H9 (cell line): ENCODE data around the gene TTLL4. TPM values are rescaled to one million over a fixed set of nuclear protein-coding genes. Genes with fewer than 3 reads are reported as not detected.

Experiments used
- DNase-seq: peaks from one replicate; pipeline ENCODE4 v3.0.0-alpha.2; 2017
- H2AFZ ChIP-seq: one replicate; pipeline ENCODE4 v1.6.1; 2013; ENCODE audit warnings: mild to moderate bottlenecking, low read length, control low read depth, moderate library complexity
- H2AK5ac ChIP-seq: 2 replicates; pipeline ENCODE4 v1.6.1; 2013; ENCODE audit warnings: low read length, control low read depth, mixed read lengths; ENCODE audit not compliant: insufficient read length
- H2BK120ac ChIP-seq: one replicate; pipeline ENCODE4 v1.6.1; 2013; ENCODE audit warnings: low read depth, mild to moderate bottlenecking, low read length, control low read depth, inconsistent platforms; ENCODE audit not compliant: poor library complexity, severe bottlenecking
- H2BK12ac ChIP-seq: 2 replicates; pipeline ENCODE4 v1.6.1; 2013; ENCODE audit warnings: low read length, control low read depth, mixed read lengths, low read depth; ENCODE audit not compliant: insufficient read length
- H2BK15ac ChIP-seq: 2 replicates; pipeline ENCODE4 v1.6.1; 2013; ENCODE audit warnings: low read depth, low read length, control low read depth
- H2BK20ac ChIP-seq: one replicate; pipeline ENCODE4 v1.6.1; 2013; ENCODE audit warnings: low read depth, mild to moderate bottlenecking, low read length, control low read depth, inconsistent platforms; ENCODE audit not compliant: poor library complexity, severe bottlenecking
- H2BK5ac ChIP-seq: 2 replicates; pipeline ENCODE4 v1.6.1; 2013; ENCODE audit warnings: low read length, control low read depth, mixed read lengths; ENCODE audit not compliant: insufficient read length
- H3K14ac ChIP-seq: 2 replicates; pipeline ENCODE4 v1.6.1; 2013; ENCODE audit warnings: low read length, control low read depth; ENCODE audit not compliant: insufficient read depth
- H3K18ac ChIP-seq: 2 replicates; pipeline ENCODE4 v1.6.1; 2013; ENCODE audit warnings: low read depth, mild to moderate bottlenecking, mixed read lengths, low read length, control low read depth; ENCODE audit not compliant: insufficient read length
- H3K23ac ChIP-seq: 2 replicates; pipeline ENCODE4 v1.6.1; 2013; ENCODE audit warnings: low read length, control low read depth, mixed read lengths, low read depth; ENCODE audit not compliant: insufficient read length
- H3K23me2 ChIP-seq: 2 replicates; pipeline ENCODE4 v1.6.1; 2013; ENCODE audit warnings: low read depth, mild to moderate bottlenecking, mixed read lengths, low read length, control low read depth; ENCODE audit not compliant: insufficient read length, poor library complexity, severe bottlenecking
- H3K27ac ChIP-seq: 2 replicates; pipeline ENCODE4 v1.5.1; 2013; ENCODE audit warnings: low read length, control low read depth, mixed read lengths, low read depth; ENCODE audit not compliant: insufficient read length
- H3K27me3 ChIP-seq: 2 replicates; pipeline ENCODE4 v1.6.1; 2013; ENCODE audit warnings: low read length, control low read depth, inconsistent platforms; ENCODE audit not compliant: insufficient read depth
- H3K4ac ChIP-seq: 2 replicates; pipeline ENCODE4 v1.6.1; 2013; ENCODE audit warnings: low read depth, mild to moderate bottlenecking, control low read depth, inconsistent platforms, low read length, moderate library complexity
- H3K4me1 ChIP-seq: 2 replicates; pipeline ENCODE4 v1.6.1; 2013; ENCODE audit warnings: low read length, control low read depth, inconsistent platforms; ENCODE audit not compliant: insufficient read depth
- H3K4me2 ChIP-seq: 2 replicates; pipeline ENCODE4 v1.6.1; 2013; ENCODE audit warnings: low read length, control low read depth, mixed read lengths; ENCODE audit not compliant: insufficient read length, insufficient read depth
- H3K56ac ChIP-seq: 2 replicates; pipeline ENCODE4 v1.6.1; 2013; ENCODE audit warnings: low read depth, mild to moderate bottlenecking, mixed read lengths, low read length, control low read depth; ENCODE audit not compliant: insufficient read length
- H3K79me1 ChIP-seq: 2 replicates; pipeline ENCODE4 v1.6.1; 2013; ENCODE audit warnings: low read depth, mild to moderate bottlenecking, moderate library complexity, low read length, control low read depth, inconsistent platforms; ENCODE audit not compliant: insufficient read depth, poor library complexity, severe bottlenecking
- H3K79me2 ChIP-seq: 2 replicates; pipeline ENCODE4 v1.6.1; 2013; ENCODE audit warnings: low read length, control low read depth, inconsistent platforms; ENCODE audit not compliant: insufficient read depth
- H3K9ac ChIP-seq: 2 replicates; pipeline ENCODE4 v1.6.1; 2013; ENCODE audit warnings: low read length, control low read depth, mixed read lengths; ENCODE audit not compliant: insufficient read length; ENCODE audit errors: extremely low read depth
- H3K9me3 ChIP-seq: one replicate; pipeline ENCODE4 v1.6.1; 2013; ENCODE audit warnings: low read depth, low read length, inconsistent platforms; ENCODE audit not compliant: control insufficient read depth
- H3T11ph ChIP-seq: one replicate; pipeline ENCODE4 v1.6.1; 2013; ENCODE audit warnings: mild to moderate bottlenecking, low read length, control low read depth, inconsistent platforms
- H4K20me1 ChIP-seq: one replicate; pipeline ENCODE4 v1.6.1; 2013; ENCODE audit not compliant: control insufficient read depth, insufficient read length, insufficient read depth
- H4K5ac ChIP-seq: 2 replicates; pipeline ENCODE4 v1.6.1; 2013; ENCODE audit warnings: low read depth, mild to moderate bottlenecking, mixed read lengths, low read length, control low read depth; ENCODE audit not compliant: insufficient read length
- H4K8ac ChIP-seq: replicated peaks from 2 replicates; pipeline ENCODE4 v1.6.1; 2013; ENCODE audit warnings: low read length, control low read depth, mixed read lengths, low read depth; ENCODE audit not compliant: insufficient read length
- H4K91ac ChIP-seq: 2 replicates; pipeline ENCODE4 v1.6.1; 2013; ENCODE audit warnings: low read depth, mild to moderate bottlenecking, moderate library complexity, mixed read lengths, low read length, control low read depth; ENCODE audit not compliant: insufficient read length
- H3K27ac Mint-ChIP-seq, 3 experiments: 2 replicates in 2 of 3; 3 replicates in 1 of 3; pipeline ENCODE4 v1.8.0; 2020 to 2021; ENCODE audit warnings: mixed read lengths in 3 of 3, mild to moderate bottlenecking in 1 of 3, moderate library complexity in 1 of 3
- H3K27me3 Mint-ChIP-seq: 2 replicates; pipeline ENCODE4 v1.8.0; 2021; ENCODE audit warnings: low read depth, mild to moderate bottlenecking, moderate library complexity, mixed read lengths
- H3K36me3 Mint-ChIP-seq, 3 experiments: 2 replicates in 2 of 3; 3 replicates in 1 of 3; pipeline ENCODE4 v1.8.0; 2020 to 2021; ENCODE audit warnings: low read depth in 3 of 3, mixed read lengths in 3 of 3; ENCODE audit not compliant: insufficient read depth in 1 of 3
- H3K4me1 Mint-ChIP-seq, 2 experiments: 2 replicates each; pipeline ENCODE4 v1.8.0; 2020; ENCODE audit warnings: mixed read lengths in 2 of 2
- H3K4me3 Mint-ChIP-seq, 2 experiments: 2 replicates in 1 of 2; 3 replicates in 1 of 2; pipeline ENCODE4 v1.8.0; 2020 to 2021; ENCODE audit warnings: mild to moderate bottlenecking in 2 of 2, mixed read lengths in 2 of 2, moderate library complexity in 1 of 2
- H3K9me3 Mint-ChIP-seq, 2 experiments: 2 replicates in 1 of 2; 3 replicates in 1 of 2; pipeline ENCODE4 v1.8.0; 2020; ENCODE audit warnings: mild to moderate bottlenecking in 2 of 2, mixed read lengths in 2 of 2, moderate library complexity in 1 of 2
- CTCF ChIP-seq: fragments of 200-600 bp; sonication (generic); conservative IDR thresholded peaks from 3 replicates; pipeline ENCODE4 v1.8.0; 2021; ENCODE audit warnings: antibody characterized with exemption, mild to moderate bottlenecking
- WGBS: extraction: QIAGEN DNeasy Blood & Tissue Kit; methylation state at CpG from one replicate; pipeline ENCODE4 v1.1.7; 2013; ENCODE audit warnings: missing lambda C conversion rate, low lambda C conversion rate, mixed read lengths; ENCODE audit not compliant: insufficient read length; ENCODE audit errors: extremely low coverage; 5-methylcytosine and 5-hydroxymethylcytosine counted together
- total RNA-seq: library from RNA; stranded (reverse); gene quantifications from 2 replicates; pipeline ENCODE4 v1.2.1, GENCODE V29; 2021

Gene TTLL4
- total RNA-seq, 1 experiment from 2014 or later = 96.4 TPM

GRCh38 chr2:218679119-218679518 is 31.5 kb upstream of the TTLL4 start:
- Histone ChIP-seq H2BK15ac (no peak overlapping the region), H3K9me3 (no peaks in the 10 kb centered on the region), H2BK5ac (no peak overlapping the region), H2BK12ac (no peak overlapping the region), H3K4me2 (no peak overlapping the region), H4K91ac (no peak overlapping the region), H3K56ac (no peak overlapping the region), H4K5ac (no peak overlapping the region), H3K18ac (no peak overlapping the region), H2BK20ac (no peak overlapping the region), H4K8ac (no peak overlapping the region), H3K79me1 (no peaks in the 10 kb centered on the region), H3K4me1 (no peaks in the 10 kb centered on the region), H3K79me2 (no peaks in the 10 kb centered on the region), H3T11ph (no peak overlapping the region), H3K27ac (no peak overlapping the region), H3K23ac (no peak overlapping the region), H2BK120ac (no peak overlapping the region), H3K9ac (no peak overlapping the region), H3K4ac (no peak overlapping the region), H2AFZ (no peak overlapping the region), H2AK5ac (no peak overlapping the region), H3K27me3 (no peaks in the 10 kb centered on the region), H3K23me2 (no peaks in the 10 kb centered on the region), H4K20me1 (no peaks in the 10 kb centered on the region), H3K14ac (no peak overlapping the region)
- Mint-ChIP-seq H3K36me3 (peaks cover 6 to 41% (median 20%) of the 10 kb centered on the region in 3 experiments; a peak in 6 of 7 replicates), H3K9me3 (no peaks in the 10 kb centered on the region), H3K4me1 (no peaks in the 10 kb centered on the region), H3K27ac (no peak overlapping the region; a peak in 1 of 7 replicates), H3K27me3 (no peaks in the 10 kb centered on the region), H3K4me3 (no peak overlapping the region)
- no CpG with 5 or more reads among the region's 4 CpGs for WGBS
- DNase-seq = no peak
- no peak for TF ChIP-seq CTCF
